ENCODE results near the gene KCNH6.

Gene KCNH6

DNA sequence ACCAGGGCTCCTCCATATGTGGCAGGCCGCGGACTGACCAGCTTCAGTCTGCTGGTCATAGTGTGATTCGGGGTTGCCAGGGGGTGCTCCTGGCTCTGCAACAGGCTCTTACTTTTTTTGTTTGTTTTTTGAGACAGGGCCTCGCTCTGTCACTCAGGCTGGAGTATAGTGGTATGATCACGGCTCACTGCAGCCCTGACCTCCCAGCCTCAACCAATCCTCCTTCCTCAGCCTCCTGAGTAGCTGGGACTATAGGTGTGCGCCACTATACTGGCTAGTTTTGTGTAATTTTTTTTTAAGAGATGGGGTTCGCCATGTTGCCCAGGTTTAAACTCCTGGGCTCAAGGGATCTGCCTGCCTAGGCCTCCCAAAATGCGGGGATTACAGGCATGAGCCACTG, 11.8 kb upstream of the KCNH6 start:
- DNase-seq (ENCODE audit: low spot score), result no peak

DNA sequence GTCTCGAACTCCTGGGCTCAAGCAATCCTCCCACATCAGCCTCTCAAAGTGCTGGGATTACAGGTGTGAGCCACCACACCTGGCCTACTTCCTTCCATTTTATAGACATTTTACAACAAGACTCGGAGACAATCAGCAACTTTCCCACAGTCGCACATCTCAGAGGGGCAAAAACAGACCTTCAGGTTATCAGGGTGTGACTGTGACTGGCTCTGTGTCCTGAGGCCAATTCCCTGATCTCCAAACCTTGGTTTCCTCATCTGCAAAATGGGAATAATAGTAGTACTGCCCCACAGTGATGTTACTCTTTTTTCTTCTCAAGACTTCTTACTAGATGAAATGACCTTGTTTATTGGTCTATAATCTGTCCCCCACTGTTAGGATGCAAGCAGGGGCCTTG, 10.8 kb upstream of the KCNH6 start:
- no peak for DNase-seq (ENCODE audit: low spot score)

DNA sequence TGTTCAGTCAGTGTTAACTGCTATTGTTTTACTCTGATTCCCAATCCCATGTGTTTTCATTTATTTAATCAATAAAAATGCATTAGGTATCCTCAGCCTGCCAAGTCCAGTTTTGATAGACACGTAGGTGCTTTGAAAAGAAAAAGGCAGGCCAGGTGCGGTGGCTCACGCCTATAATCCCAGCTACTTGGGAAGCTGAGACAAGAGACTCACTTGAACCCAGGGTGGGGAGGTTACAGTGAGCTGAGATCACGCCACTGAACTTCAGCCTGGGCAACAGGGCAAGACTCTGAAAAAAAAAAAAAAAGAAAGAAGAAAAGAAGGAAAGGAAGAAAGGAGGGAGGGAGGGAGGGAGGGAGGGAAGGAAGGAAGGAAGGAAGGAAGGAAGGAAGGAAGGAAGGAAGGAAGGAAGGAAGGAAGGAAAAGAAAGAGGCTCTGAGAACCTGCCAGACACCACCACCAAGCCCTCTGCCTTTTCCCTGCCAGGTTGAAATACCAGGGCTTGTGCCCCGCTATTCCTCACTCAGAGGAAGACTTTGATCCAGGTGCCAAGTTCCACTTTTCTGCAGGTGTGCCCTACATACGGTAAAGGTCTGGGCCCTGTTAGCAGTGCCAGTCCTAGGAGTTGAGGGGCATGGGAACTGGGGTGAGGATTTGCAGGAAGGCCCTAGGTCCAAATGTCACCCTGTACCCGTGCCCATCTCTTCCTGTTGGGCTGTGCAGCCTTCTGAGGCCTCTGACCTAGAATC, 10.1 kb upstream of the KCNH6 start:
- no peak for DNase-seq (ENCODE audit: low spot score)

DNA sequence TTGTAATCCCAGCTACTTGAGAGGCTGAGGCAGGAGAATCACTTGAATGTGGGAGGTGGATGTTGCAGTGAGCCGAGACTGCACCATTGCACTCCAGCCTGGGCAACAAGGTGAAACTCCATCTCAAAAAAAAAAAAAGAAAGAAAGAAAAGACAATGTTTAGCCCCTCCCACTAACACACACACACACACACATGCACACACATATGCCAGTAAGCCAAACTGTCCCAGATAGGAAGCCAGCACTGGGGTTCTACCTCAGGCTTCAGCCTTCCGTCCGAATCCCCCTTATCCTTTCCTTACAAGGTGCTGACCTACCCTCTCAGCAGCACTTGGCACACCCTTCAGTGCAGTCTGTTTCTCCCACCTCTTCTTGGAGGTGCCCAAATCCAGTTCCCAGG, 8.7 kb upstream of the KCNH6 start:
- no peak for DNase-seq (ENCODE audit: low spot score)

DNA sequence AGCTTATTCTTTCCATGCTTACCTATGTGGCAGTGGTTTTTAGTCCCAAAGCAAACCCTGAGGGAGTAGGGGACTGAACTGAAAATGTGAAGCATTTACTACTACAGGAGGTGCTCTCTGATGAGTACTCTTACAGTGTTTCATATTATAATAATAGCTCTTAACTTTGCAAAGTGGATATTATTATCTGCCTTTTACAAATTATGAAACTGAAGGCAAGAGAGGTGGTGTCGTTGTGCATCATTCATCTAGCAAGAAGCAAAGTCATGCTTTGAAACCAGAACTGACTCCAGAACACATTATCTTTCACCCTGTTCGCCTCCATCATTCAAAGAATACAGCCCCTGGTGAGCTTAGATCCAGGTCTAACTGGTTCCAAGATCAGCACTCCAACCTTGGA, 8.2 kb upstream of the KCNH6 start:
- no peak for DNase-seq (ENCODE audit: low spot score)

DNA sequence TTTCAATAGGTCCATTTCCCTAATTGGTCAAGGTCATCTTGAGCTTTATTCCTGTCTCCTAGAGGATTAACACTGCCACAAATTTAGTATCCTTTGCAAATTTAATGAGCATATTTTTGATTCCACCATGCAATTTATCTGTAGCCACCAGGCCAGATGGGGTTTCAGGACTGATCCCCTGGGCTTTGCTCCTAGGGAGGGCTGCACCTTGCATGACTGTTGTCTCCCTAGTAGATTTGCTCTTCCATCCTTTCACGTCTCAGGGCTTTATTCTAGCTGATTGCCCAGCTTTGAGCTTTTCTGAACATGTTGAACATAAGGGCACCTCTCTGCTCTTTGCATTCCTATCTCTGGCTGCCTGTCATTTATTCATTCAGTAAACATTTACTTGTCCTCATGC, 7.7 kb upstream of the KCNH6 start:
- DNase-seq (ENCODE audit: low spot score), result no peak

DNA sequence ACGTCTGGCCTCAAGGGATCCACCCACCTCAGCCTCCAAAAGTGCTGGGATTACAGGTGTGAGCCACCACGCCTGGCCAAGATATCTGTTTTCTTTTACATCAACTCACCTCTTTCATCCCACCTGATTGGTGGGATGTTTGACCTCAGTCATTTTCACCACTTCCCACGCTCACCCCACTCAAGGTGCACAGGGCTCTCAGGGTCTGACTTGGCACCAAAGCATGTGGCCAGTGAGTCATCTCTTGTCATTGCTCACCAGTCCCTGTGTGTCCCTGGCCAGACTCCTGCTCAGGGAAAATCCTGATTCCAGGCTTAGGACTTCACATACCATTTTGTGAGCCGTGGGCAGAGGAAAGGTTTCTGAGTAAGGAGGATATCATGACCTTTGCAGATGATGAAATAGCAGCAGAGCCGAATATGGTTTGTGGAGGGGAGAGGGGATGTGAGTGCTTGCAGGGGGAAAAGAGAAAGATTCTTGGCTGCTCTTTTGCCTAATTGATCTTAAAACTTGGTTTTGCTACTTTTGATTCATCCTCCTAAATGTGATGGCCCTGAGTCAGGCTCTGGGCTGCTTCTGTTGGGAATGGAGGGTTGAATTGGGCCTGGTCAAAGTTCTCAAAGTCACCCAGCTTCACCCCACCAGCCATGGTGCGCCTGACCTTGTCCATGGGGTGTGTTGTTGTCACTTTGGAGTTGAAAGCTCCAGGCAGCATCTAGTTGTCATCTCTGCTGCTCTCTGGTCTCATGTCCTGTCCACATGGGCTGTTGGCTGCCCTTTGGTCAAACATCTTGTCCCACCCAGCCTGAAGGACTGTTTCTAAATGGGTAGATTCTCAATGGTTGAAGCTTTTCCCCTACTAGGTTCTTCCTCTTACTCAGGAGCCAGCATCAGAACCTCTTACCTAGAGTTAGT, 6.0 kb upstream of the KCNH6 start:
- no peak for DNase-seq (ENCODE audit: low spot score)

DNA sequence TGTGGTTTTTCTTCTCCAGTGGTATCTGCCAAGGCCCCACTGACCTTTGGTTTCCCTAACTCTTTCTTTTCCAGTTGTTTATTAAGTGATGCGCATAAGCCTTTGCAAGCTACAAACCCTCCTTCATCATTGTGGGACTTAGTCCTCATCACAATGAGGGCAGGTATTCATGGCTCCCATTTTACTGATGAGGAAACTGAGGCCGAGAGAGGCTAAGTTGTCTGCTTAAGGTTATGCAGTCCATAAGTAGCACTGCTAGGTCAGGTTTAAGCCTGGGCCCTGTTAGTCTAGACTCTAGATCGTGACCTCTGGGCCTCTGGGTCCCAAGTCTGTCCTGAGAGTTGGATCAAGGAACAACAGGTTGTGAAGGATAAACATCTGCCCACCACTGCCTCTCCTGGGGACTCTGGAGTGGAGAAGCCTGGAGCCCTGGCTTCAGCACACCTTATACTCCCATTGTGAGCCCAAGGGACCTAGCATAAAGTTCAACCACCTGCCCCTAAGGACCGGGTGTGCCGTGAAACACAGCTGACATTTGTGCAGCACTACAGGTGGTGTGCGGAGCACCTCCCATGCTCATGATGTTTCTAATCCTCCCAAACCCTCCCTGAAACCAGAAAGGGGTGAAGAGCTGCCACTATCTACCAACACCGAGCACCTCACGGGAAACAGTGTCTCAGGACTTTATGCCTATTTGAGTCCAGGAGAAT, 5.2 kb upstream of the KCNH6 start:
- DNase-seq (ENCODE audit: low spot score), result no peak

DNA sequence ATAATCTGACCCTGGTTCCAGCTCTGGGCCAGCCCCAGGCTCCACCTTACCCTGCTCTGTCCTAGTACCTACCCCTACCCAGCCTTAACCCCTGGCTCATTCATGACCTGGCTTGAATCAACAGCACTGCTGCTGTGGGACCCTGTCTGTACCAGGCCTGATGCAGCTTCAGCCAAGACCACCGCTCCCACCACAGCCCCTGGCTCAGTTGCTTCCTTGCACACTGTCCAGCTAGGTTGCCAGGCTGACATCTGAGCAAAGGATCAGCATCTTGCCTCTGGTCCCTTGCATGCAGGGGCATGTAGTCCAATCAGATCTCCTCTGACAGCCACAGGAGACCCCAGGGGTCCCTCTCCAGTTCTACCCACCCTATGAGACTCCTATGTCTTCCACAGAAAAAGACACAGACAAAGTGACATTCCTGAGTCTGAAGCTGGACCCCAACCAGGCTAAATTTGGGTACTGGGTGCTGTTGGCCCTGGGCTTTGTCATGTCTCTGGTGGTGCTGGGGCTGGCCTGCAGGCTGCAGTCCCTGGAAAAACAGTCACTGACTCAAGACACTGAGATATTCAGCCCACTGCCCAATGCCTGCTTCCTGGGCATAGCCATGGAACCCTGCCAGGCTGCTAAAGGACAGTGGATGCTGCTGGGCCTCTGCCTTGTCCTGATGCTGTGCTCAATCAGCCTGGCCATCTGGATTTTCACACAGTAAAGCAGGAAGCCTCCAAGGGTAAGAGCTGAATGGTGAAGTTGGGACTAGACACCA, 3.9 kb upstream of the KCNH6 start:
- DNase-seq (ENCODE audit: low spot score), result no peak

DNA sequence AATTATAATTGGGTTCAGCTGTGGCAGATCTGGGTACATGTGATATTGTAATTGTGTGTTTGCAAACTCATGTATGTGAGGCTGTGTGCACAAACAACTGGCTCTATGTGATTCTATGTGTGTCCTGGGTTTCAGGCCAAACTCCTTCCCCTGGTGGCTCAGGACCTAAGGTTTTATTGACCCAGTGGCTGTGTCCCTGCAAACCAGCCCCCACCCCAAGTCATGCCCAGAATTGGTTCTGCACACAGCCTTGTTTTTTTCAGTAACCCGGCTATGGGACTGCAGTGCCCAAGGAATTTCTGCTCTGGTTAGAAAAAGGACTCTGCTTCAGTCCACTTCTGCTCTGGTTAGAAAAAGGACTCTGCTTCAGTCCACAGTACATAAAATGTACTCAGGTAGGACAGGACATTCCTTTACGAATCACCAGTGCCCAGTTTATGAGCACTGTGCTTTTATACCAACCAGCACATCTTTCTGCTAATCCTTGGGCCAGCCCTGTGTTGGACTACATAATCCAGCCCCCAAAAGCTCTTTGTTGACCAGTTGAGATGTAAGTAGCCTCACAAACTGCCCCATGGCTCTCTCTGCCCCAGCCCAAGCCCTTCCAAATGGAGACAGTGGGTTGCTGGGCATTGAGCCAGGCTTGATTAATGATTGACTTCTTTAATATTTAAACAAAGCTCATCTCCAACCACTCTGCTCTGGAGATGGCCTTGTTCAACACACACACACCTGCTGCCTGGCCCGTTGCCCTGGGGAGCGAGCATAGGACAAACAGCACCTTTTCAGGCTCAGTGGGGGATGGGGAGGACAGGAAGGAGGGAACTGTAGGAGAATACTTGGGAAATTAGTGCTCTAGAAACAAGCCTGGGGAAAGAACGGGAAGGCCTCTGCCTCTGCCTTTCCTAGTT, 2.9 kb upstream of the KCNH6 start:
- no peak for DNase-seq (ENCODE audit: low spot score)

DNA sequence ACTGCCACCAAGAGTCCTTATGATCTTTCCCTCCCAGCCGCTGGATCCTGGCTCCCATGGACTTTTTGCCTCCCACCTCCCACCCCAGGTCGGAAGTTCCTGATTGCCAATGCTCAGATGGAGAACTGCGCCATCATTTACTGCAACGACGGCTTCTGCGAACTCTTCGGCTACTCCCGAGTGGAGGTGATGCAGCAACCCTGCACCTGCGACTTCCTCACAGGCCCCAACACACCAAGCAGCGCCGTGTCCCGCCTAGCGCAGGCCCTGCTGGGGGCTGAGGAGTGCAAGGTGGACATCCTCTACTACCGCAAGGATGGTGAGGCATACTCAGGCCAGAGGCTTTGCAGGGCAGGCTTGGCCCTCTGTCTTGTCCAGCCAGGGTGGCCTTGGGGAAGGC, 893 bp downstream of the KCNH6 start:
- DNase-seq (ENCODE audit: low spot score), result no peak

DNA sequence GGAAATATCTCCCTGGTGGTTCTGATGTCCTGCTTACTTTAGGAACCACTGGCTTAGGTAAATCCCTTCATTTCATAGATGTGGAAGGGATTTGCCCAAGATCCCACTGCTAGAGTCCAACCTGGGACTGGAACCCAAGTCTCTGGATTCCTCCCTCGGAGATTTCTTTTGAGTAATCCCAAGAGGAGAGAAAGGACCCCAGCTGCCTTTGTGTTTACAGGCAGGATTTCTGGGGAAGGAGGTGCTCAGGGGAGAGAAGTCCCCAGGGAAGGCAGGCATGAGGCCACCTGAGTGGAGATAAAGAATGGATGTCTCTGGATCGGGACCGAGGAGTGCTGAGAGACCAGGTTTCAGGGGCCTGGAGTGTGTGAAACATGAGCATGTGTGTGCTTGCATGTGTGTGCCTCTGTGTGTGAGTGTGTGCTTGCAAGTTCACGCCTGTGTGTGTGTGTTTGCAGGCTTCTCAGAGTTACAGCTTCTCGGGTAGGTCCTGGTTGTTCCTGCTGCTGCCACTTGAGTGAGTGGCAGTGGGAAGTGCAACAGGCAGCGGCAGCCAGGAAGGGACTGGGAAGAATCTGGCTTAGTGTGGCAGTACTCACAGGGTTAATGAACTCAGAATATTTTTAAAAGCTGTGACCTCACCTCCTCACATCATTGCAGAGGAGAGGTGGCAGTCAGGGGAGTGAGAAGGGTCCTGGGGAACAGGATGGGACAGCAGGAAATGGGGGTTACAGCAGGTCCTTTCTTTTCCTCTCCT, 2.2 kb downstream of the KCNH6 start:
- DNase-seq (ENCODE audit: low spot score), result no peak

DNA sequence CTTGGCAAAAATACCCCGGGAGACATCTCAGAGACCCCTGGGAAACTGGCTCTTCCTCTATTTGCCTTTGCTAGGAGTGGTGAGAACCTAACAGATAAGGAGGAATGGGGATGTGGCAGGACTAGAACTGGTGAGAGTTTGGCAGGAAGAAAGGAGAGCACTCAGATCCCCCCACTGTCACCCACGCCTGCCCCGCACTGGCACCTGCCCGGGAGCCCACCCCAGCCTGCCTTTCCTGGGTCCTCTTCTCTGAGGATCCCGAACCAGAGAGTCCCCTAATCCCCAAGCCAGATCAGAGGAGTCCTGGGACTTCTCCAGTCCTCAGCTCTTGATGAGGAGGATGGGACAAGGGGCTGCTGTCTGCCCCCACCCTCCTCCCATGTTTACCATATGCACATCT, 3.7 kb downstream of the KCNH6 start:
- DNase-seq (ENCODE audit: low spot score), result no peak

DNA sequence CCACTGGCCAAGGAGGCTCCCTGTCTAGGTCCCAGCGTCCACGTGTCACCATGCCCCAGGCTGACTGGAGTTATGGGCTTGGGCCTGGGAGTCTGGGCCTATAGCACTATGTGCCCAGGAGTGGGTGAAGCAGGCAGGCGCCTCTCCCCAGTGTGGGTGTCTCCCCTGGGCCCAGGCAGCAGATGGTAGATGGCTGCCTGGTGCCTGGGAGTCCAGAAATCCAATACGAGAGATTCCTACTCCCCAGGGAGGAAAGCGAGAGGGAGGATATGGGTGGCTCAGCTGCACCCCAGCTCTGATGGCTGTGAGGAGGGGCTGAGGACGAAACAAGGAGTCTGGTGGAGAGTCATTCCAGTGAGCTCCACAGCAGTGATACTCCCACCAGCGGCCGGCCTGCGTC, 5.0 kb downstream of the KCNH6 start:
- DNase-seq (ENCODE audit: low spot score), result no peak

DNA sequence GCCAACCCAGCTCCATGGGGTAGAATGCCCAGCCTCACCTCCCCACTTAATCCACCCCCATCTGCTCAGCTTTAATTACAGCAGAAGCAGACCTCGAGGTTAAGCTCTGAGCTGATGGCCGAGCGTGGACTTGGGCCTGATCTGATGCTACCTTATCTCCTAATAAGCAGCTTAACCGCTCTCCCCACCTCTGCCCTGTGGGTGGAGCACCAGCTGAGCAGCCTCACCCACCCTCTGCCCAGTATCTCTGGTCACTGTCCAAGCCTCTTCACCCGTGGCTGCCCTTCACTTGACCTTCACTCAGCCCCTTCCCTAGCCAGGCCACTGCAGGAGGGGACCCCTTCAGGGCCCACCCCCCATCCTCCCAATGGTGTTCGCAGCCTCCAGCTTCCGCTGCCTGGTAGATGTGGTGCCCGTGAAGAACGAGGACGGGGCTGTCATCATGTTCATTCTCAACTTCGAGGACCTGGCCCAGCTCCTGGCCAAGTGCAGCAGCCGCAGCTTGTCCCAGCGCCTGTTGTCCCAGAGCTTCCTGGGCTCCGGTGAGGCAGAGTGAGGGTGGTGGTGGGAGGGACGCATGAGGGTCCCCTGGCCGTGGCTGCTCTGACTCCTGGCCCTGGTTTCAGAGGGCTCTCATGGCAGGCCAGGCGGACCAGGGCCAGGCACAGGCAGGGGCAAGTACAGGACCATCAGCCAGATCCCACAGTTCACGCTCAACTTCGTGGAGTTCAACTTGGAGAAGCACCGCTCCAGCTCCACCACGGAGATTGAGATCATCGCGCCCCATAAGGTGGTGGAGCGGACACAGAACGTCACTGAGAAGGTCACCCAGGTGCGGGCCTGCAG, 6.8 kb downstream of the KCNH6 start:
- no peak for DNase-seq (ENCODE audit: low spot score)

DNA sequence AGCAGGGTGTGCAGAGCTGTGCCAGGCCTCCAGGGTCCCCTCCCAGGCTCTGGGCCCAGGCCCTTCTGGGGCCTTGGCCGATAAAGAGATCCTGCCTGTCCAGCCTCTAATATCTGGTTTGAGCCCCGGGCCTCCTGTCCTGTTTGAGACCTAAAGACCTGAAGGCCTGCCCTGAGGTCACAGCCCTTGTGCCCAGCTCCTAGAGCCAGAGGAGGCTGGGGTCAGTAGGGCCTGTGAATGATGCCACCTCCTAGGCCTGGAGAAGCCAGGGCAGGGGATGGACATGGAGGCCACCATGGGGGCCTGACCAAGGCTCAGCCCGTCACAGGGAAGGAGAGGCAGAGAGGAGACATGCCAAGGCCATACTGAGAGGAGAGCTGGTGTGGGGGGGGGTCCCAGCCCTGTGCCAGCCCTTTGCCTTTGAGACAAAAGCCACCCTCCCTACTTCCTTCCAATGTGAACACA, 7.4 kb downstream of the KCNH6 start:
- no peak for DNase-seq (ENCODE audit: low spot score)

DNA sequence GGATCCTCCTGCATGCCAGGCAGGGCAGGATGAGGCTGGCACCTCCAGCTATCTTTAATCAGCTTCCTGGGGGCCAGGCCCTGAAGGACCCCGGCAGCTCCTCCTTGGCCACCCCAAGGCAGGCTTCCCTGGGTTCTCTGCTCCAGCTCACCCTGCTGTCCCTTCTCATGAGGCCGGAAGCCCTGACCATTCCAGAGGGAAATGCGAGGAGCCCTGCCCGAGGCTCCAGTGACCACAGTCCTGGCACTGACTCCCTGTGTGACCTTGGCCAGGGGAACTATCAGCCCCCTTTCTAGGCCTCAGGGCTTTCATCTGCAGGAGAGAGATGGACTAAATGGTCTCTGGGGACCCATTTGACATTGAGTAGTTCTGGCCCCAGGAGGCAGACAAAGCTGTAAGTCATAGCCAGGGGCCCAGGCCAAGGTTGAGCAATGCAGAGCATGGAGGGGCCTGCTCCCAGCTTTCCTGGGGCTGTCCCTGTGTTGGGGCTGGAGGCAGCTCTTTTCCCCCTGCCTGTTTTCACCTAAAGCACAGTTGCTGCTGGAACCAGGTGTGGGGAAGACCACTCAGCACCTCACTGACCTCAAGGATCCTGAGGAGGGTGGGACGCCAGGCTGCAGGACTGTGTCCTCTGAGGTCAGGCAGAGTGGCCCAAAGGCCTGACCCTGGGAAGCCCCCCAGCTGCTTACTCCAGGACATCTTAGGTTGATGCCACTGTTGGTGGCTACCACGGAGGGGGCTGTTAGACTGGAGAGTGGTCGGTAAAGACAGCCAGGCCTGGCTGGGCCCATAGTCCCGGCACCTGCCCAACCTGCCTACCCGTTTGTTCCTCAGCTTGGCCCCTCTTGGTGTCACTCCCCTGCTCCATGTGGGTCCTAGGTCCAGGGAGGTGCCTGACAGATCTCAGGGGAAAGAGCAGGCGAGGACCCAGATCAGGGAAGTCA, 8.1 kb downstream of the KCNH6 start:
- DNase-seq (ENCODE audit: low spot score), result no peak

All from globus pallidus (tissue), 1 donor.